Measurements from ENCODE around the gene HSPB8. TPM values are rescaled to one million over a fixed set of nuclear protein-coding genes. Genes with fewer than 3 reads are reported as not detected.

Gene HSPB8
- total RNA-seq, 1 donor from 2014 or later = 37.9 TPM

- no peak for TF ChIP-seq CTCF (IDR thresholded peaks at IDR 0.05; ENCODE audit: unreplicated experiment)
- H3K4me3 Mint-ChIP-seq (ENCODE audit: low read depth) = no peak overlapping the region
- H3K9me3 Mint-ChIP-seq (ENCODE audit: low read depth) = peaks cover 3% of the 10 kb centered on the region
- DNase-seq (ENCODE audit: low spot score, unreplicated experiment) = no peak
- H3K27me3 Mint-ChIP-seq = no peaks in the 10 kb centered on the region
- H3K4me1 Mint-ChIP-seq (ENCODE audit: low read depth) = peaks cover 12% of the 10 kb centered on the region
- peaks cover 3% of the 10 kb centered on the region for H3K36me3 Mint-ChIP-seq (ENCODE audit: insufficient read depth)
- no peak overlapping the region for H3K27ac Mint-ChIP-seq
Measured at GRCh38 chr12:119151445-119152026, 27.2 kb upstream of the HSPB8 start.

- Mint-ChIP-seq H3K27ac (peak overlapping the region; percentile 99), H3K36me3 (ENCODE audit: insufficient read depth) (peaks cover 3% of the 10 kb centered on the region), H3K27me3 (no peaks in the 10 kb centered on the region), H3K9me3 (ENCODE audit: low read depth) (peaks cover 3% of the 10 kb centered on the region), H3K4me3 (ENCODE audit: low read depth) (peak overlapping the region; percentile 86), H3K4me1 (ENCODE audit: low read depth) (peaks cover 12% of the 10 kb centered on the region)
- no peak for TF ChIP-seq CTCF (IDR thresholded peaks at IDR 0.05; ENCODE audit: unreplicated experiment)
- peak; percentile 88 for DNase-seq (ENCODE audit: low spot score, unreplicated experiment)
Measured at GRCh38 chr12:119153477-119154434, 25.0 kb upstream of the HSPB8 start.

GRCh38 chr12:119154435-119154818 is 24.3 kb upstream of the HSPB8 start:
- H3K9me3 Mint-ChIP-seq (ENCODE audit: low read depth) = peaks cover 3% of the 10 kb centered on the region
- peaks cover 12% of the 10 kb centered on the region for H3K4me1 Mint-ChIP-seq (ENCODE audit: low read depth)
- peak overlapping the region; percentile 86 for H3K4me3 Mint-ChIP-seq (ENCODE audit: low read depth)
- peak; percentile 41 for DNase-seq (ENCODE audit: low spot score, unreplicated experiment)
- peak overlapping the region; percentile 99 for H3K27ac Mint-ChIP-seq
- no peaks in the 10 kb centered on the region for H3K27me3 Mint-ChIP-seq
- peaks cover 1% of the 10 kb centered on the region for H3K36me3 Mint-ChIP-seq (ENCODE audit: insufficient read depth)
- TF ChIP-seq CTCF (IDR thresholded peaks at IDR 0.05; ENCODE audit: unreplicated experiment) = no peak

- TF ChIP-seq CTCF (IDR thresholded peaks at IDR 0.05; ENCODE audit: unreplicated experiment) = peak; percentile 18
- H3K4me1 Mint-ChIP-seq (ENCODE audit: low read depth) = peaks cover 12% of the 10 kb centered on the region
- no peaks in the 10 kb centered on the region for H3K27me3 Mint-ChIP-seq
- H3K36me3 Mint-ChIP-seq (ENCODE audit: insufficient read depth) = no peaks in the 10 kb centered on the region
- peaks cover 2% of the 10 kb centered on the region for H3K9me3 Mint-ChIP-seq (ENCODE audit: low read depth)
- DNase-seq (ENCODE audit: low spot score, unreplicated experiment) = no peak
- H3K27ac Mint-ChIP-seq = no peak overlapping the region
- no peak overlapping the region for H3K4me3 Mint-ChIP-seq (ENCODE audit: low read depth)
Measured at GRCh38 chr12:119156401-119157044, 22.2 kb upstream of the HSPB8 start.

- H3K9me3 Mint-ChIP-seq (ENCODE audit: low read depth) = no peaks in the 10 kb centered on the region
- H3K4me1 Mint-ChIP-seq (ENCODE audit: low read depth) = peaks cover 12% of the 10 kb centered on the region
- no peaks in the 10 kb centered on the region for H3K36me3 Mint-ChIP-seq (ENCODE audit: insufficient read depth)
- no peak for TF ChIP-seq CTCF (IDR thresholded peaks at IDR 0.05; ENCODE audit: unreplicated experiment)
- H3K27me3 Mint-ChIP-seq = no peaks in the 10 kb centered on the region
- no peak overlapping the region for H3K27ac Mint-ChIP-seq
- no peak overlapping the region for H3K4me3 Mint-ChIP-seq (ENCODE audit: low read depth)
- DNase-seq (ENCODE audit: low spot score, unreplicated experiment) = no peak
Measured at GRCh38 chr12:119157528-119157927, 21.2 kb upstream of the HSPB8 start.

Data from progenitor cell of endocrine pancreas (in vitro differentiated cells).